Natural killer cell (primary cell): ENCODE results near the gene MEAF6. TPM values are rescaled to one million over a fixed set of nuclear protein-coding genes. Genes with fewer than 3 reads are reported as not detected.

Experiments used
- ATAC-seq, 3 donors: fragments of 150-1000 bp in 2 of 3; fragments of 200-7000 bp in 1 of 3; cut with Tn5 transposase; 1 replicate in 1 of 3; 2 replicates in 2 of 3; pipeline ENCODE4 v1.10.0; 2021; ENCODE audit warnings: mild to moderate bottlenecking in 2 of 3, moderate library complexity in 2 of 3
- DNase-seq, 2 donors: peaks; one replicate each; pipeline versions ENCODE4 v3.0.0 to v3.0.0-alpha.2; 2013 to 2021; ENCODE audit warnings: mixed read lengths in 1 of 2
- H3K27ac ChIP-seq: one replicate; pipeline ENCODE4 v1.5.1; 2013; ENCODE audit warnings: mild to moderate bottlenecking, low read length
- H3K27me3 ChIP-seq: one replicate; pipeline ENCODE4 v1.6.1; 2013; ENCODE audit warnings: low read length; ENCODE audit not compliant: control insufficient read depth, insufficient read depth
- H3K36me3 ChIP-seq: one replicate; pipeline ENCODE4 v1.6.1; 2013; ENCODE audit warnings: low read length; ENCODE audit not compliant: control insufficient read depth, insufficient read depth
- H3K4me1 ChIP-seq: one replicate; pipeline ENCODE4 v1.6.1; 2013; ENCODE audit warnings: low read length; ENCODE audit not compliant: control insufficient read depth, insufficient read depth
- H3K4me3 ChIP-seq: one replicate; pipeline ENCODE4 v1.5.1; 2013; ENCODE audit warnings: low read length
- H3K9me3 ChIP-seq: one replicate; pipeline ENCODE4 v1.6.1; 2013; ENCODE audit warnings: low read length; ENCODE audit not compliant: control insufficient read depth, insufficient read depth
- H3K27ac Mint-ChIP-seq, 2 donors: one replicate each; pipeline ENCODE4 v1.8.0; 2022; ENCODE audit warnings: mild to moderate bottlenecking in 2 of 2, mixed read lengths in 2 of 2, moderate library complexity in 1 of 2
- H3K27me3 Mint-ChIP-seq, 2 donors: one replicate each; pipeline ENCODE4 v1.8.0; 2022; ENCODE audit warnings: low read depth in 2 of 2, mixed read lengths in 2 of 2
- H3K36me3 Mint-ChIP-seq: one replicate; pipeline ENCODE4 v1.8.0; 2022; ENCODE audit warnings: mixed read lengths
- H3K4me1 Mint-ChIP-seq, 2 donors: one replicate each; pipeline ENCODE4 v1.8.0; 2022; ENCODE audit warnings: mixed read lengths in 2 of 2
- H3K4me3 Mint-ChIP-seq: one replicate; pipeline ENCODE4 v1.8.0; 2022; ENCODE audit warnings: mild to moderate bottlenecking, moderate library complexity, mixed read lengths
- H3K9me3 Mint-ChIP-seq, 2 donors: one replicate each; pipeline ENCODE4 v1.8.0; 2022; ENCODE audit warnings: mixed read lengths in 2 of 2
- WGBS: methylation state at CpG from one replicate; pipeline ENCODE4 v1.1.7; 2013; ENCODE audit warnings: missing lambda C conversion rate; ENCODE audit not compliant: insufficient coverage; 5-methylcytosine and 5-hydroxymethylcytosine counted together
- intact Hi-C: fragments of 100-400 bp; cut with micrococcal nuclease; formaldehyde crosslinking; loops from one replicate; pipeline ENCODE4 v1.14.2; 2022
- total RNA-seq, 4 donors: library from RNA; stranded (reverse); fragments of 120-200 nt in 1 of 4; gene quantifications; one replicate each; pipeline versions ENCODE4 v1.2.3 to v1.2.4, GENCODE V29; 2013 to 2022
- TF ChIP-seq, protein P1 (sequence below): fragments of 200-600 bp; IDR thresholded peaks from one replicate; pipeline ENCODE4 v1.8.0; 2022; ENCODE audit warnings: antibody characterized with exemption

MEAF6 gene
- total RNA-seq, 3 donors from 2014 or later (not counting 1 experiment from before 2014, with no cell fraction given), result 63.9 to 78.7 (median 69.0) TPM

DNA sequence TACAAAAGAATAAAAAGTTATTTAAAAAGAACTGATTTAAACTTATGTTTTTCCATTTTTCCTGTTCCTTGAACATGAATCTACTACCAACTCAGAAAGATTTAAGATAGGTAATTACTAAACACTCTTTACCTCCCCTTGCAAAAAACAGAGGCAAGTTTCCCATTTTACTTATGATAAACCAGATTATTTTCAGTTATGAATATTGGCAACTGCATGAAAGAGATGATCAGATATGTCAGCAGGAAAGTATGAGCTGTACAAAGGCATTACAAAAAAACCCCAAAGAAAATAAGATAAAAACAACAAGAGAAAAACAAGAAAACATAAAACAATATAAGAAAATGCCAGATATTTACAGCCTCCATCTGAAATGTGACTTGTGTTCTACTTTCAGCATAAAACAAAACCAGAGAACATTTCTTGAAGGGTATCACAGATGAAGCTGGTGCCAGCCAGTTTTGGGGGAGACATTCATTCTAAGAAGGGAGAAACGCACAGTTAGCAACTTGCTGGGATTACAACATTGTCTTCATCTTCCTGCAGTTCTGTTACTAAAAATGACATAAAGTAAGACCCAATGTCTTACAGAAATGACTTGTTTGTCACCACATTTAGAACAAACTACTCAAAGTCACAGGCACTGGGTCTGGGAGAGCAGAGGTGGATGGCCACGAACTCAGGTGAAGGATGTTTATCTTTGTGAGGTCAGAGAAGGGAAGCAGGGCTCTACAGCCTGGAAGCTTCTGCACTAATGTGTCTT is 21.0 kb downstream of the MEAF6 start:
- WGBS, result 91% methylated on average over 1 of the region's 2 CpGs
- ATAC-seq, result no peak
- intact Hi-C loops, result no loop called here

DNA sequence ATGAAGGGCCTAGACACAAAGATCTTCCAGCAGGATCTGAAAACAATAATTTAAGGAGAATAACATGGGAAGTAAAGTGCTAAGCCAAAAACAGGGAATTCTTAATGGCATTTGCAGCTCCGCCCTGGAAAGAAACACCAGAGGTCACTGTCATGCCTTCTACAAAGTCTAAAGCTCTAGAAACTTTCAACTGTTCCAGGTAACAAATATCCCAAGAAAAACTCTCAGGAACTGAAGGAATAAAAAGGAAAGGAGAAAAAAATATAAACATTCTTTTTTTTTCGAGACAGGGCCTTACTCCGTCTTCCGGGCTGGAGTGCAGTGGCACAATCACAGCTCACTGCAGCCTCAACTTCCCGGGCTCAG is 27.0 kb downstream of the MEAF6 start:
- TF ChIP-seq, protein P1, sequence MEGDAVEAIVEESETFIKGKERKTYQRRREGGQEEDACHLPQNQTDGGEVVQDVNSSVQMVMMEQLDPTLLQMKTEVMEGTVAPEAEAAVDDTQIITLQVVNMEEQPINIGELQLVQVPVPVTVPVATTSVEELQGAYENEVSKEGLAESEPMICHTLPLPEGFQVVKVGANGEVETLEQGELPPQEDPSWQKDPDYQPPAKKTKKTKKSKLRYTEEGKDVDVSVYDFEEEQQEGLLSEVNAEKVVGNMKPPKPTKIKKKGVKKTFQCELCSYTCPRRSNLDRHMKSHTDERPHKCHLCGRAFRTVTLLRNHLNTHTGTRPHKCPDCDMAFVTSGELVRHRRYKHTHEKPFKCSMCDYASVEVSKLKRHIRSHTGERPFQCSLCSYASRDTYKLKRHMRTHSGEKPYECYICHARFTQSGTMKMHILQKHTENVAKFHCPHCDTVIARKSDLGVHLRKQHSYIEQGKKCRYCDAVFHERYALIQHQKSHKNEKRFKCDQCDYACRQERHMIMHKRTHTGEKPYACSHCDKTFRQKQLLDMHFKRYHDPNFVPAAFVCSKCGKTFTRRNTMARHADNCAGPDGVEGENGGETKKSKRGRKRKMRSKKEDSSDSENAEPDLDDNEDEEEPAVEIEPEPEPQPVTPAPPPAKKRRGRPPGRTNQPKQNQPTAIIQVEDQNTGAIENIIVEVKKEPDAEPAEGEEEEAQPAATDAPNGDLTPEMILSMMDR, result peak; percentile 44
- Mint-ChIP-seq H3K27ac (peak overlapping the region; percentile 80 to 99), H3K9me3 (no peaks in the 10 kb centered on the region), H3K4me1 (peaks cover 9 to 21% of the 10 kb centered on the region in 2 donors), H3K27me3 (no peaks in the 10 kb centered on the region), H3K36me3 (peaks cover under 1% of the 10 kb centered on the region), H3K4me3 (peak overlapping the region; percentile 43)
- H3K36me3 ChIP-seq, result peaks cover 50% of the 10 kb centered on the region
- ATAC-seq (no peak), DNase-seq (no peak)
- no peak overlapping the region for H3K4me3 ChIP-seq
- 96% methylated on average over 5 of the region's 5 CpGs for WGBS
- H3K27me3 ChIP-seq, result no peaks in the 10 kb centered on the region
- H3K9me3 ChIP-seq, result no peaks in the 10 kb centered on the region
- H3K4me1 ChIP-seq, result peaks cover 11% of the 10 kb centered on the region
- no peak overlapping the region for H3K27ac ChIP-seq
- intact Hi-C loops, result loop anchor here (1.0 kb wide), 1 partner anchor 33 kb away; no protein-coding TSS in a partner anchor

More for the DNA sequence above, 21.0 kb downstream of the MEAF6 start:
- H3K9me3 Mint-ChIP-seq, result no peaks in the 10 kb centered on the region
- TF ChIP-seq, protein P1, result no peak
- Histone ChIP-seq H3K27ac (no peak overlapping the region), H3K4me3 (no peak overlapping the region), H3K27me3 (no peaks in the 10 kb centered on the region), H3K9me3 (no peaks in the 10 kb centered on the region), H3K4me1 (no peaks in the 10 kb centered on the region), H3K36me3 (peaks cover 47% of the 10 kb centered on the region)
- no peaks in the 10 kb centered on the region for H3K4me1 Mint-ChIP-seq
- H3K27me3 Mint-ChIP-seq, result no peaks in the 10 kb centered on the region
- peaks cover 13% of the 10 kb centered on the region for H3K36me3 Mint-ChIP-seq
- no peak overlapping the region for H3K4me3 Mint-ChIP-seq
- DNase-seq, result no peak
- no peak overlapping the region for H3K27ac Mint-ChIP-seq

DNA sequence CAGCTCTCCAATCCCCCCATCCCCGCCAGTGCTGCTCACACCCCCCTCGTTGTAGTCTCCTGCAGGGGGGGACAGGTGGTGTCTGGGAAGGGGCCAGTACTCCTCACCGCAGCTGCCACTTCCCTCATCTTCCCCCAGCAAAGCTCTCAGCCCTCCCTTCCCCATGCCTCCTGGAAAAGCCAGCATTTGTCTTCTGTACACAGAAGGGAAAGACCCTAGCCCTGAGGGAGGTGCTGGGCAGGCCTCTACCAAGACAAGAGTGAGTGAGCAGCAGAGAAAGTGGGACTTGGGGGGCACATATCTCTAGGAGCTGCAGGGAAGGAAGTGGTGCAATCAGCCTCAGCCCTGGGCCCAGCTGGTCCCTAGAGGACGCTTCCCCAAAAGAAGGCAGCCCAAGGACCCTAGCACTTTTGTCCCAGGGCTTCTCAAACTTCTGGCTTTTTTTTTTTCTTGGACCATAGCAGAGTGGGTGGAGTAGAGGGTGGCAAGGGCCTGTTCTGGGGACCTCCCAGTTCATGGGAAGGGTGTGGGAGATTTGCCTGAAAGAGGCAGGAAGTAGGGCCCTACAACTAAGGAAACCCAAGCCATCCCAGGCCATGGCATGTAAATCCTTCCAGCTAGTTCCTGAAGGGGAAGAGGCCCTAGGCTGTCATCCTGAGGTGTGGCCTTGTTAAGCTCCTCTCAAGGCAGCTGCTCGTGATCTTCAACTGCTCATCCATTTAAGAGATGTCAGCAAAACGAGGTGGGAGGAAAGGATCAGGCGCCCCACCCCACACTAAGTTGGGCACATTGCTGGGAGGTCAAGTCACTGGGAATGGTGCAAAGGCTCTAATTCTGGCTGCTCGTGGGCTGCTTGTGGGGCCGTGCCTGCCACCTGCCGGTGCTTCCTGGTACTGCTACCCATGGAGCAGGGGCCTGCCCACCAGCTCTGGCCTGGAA is 27.6 kb downstream of the MEAF6 start:
- H3K27me3 Mint-ChIP-seq, result no peaks in the 10 kb centered on the region
- H3K9me3 Mint-ChIP-seq, result no peaks in the 10 kb centered on the region
- DNase-seq (peak; percentile 82 to 89), ATAC-seq (peak; percentile 57 to 78 (median 75))
- intact Hi-C loops, result loop anchor here (1.0 kb wide), 1 partner anchor 33 kb away; no protein-coding TSS in a partner anchor
- Histone ChIP-seq H3K4me3 (no peak overlapping the region), H3K36me3 (peaks cover 53% of the 10 kb centered on the region), H3K27ac (peak overlapping the region; percentile 23), H3K9me3 (no peaks in the 10 kb centered on the region), H3K27me3 (no peaks in the 10 kb centered on the region), H3K4me1 (peaks cover 14% of the 10 kb centered on the region)
- peak overlapping the region; percentile 43 for H3K4me3 Mint-ChIP-seq
- H3K27ac Mint-ChIP-seq, result peak overlapping the region; percentile 80 to 99
- TF ChIP-seq, protein P1, result peak; percentile 96
- 16% methylated on average over 9 of the region's 10 CpGs for WGBS
- H3K36me3 Mint-ChIP-seq, result no peaks in the 10 kb centered on the region
- peaks cover 15 to 28% of the 10 kb centered on the region in 2 donors for H3K4me1 Mint-ChIP-seq
